HCT116 (cell line): ENCODE data around the gene LDLRAD4.

Experiments
- ELF1 ChIP-seq: IDR thresholded peaks from 2 replicates; pipeline ENCODE4 v1.6.1; 2012; ENCODE audit warnings: low read depth, borderline replicate concordance
- EZH2phosphoT487 ChIP-seq: fragments of 200-600 bp; IDR thresholded peaks from 2 replicates; pipeline ENCODE4 v1.6.1; 2018; ENCODE audit warnings: antibody characterized with exemption, borderline replicate concordance
- JUND ChIP-seq: IDR thresholded peaks from 2 replicates; pipeline ENCODE4 v1.6.1; 2012
- POLR2A ChIP-seq: IDR thresholded peaks from 2 replicates; pipeline ENCODE4 v1.7.0; 2011; ENCODE audit warnings: borderline replicate concordance; ENCODE audit not compliant: insufficient read depth, insufficient read length; ENCODE audit errors: extremely low read depth
- TF ChIP-seq, protein P1 (sequence below), 3 experiments: fragments of 200-600 bp in 1 of 3; sonication (generic) in 1 of 3; IDR thresholded peaks in 2 of 3; conservative IDR thresholded peaks in 1 of 3; 2 replicates each; pipeline ENCODE4 v1.5.1; 2012 to 2017; ENCODE audit warnings: low read depth in 2 of 3, low read length in 2 of 3, antibody characterized with exemption in 1 of 3, borderline replicate concordance in 1 of 3, control low read depth in 1 of 3, mild to moderate bottlenecking in 1 of 3, mixed read lengths in 1 of 3, mixed run types in 1 of 3, moderate library complexity in 1 of 3; ENCODE audit not compliant: insufficient read depth in 1 of 3

DNA sequence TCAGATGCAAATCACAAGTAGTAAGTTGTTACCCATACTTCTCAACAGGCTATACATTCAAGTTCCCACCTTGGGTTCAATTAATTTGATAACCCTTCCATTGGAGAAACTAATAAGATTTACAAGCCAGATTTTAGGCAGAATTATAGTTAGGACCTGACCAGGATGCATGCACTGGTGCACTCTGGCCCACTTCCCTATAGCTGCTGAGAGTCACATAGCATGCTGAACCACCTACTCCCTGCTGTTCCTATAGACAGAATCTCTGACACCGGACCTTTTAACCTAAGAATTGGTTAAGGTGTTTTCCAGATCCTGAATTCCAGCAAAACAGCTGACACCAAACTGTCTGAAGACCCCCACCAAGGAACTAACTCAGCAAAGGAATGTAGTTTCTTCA, 481.6 kb downstream of the LDLRAD4 start:
- TF ChIP-seq EZH2phosphoT487 = no peak
- no peak for TF ChIP-seq JUND
- TF ChIP-seq, protein P1, sequence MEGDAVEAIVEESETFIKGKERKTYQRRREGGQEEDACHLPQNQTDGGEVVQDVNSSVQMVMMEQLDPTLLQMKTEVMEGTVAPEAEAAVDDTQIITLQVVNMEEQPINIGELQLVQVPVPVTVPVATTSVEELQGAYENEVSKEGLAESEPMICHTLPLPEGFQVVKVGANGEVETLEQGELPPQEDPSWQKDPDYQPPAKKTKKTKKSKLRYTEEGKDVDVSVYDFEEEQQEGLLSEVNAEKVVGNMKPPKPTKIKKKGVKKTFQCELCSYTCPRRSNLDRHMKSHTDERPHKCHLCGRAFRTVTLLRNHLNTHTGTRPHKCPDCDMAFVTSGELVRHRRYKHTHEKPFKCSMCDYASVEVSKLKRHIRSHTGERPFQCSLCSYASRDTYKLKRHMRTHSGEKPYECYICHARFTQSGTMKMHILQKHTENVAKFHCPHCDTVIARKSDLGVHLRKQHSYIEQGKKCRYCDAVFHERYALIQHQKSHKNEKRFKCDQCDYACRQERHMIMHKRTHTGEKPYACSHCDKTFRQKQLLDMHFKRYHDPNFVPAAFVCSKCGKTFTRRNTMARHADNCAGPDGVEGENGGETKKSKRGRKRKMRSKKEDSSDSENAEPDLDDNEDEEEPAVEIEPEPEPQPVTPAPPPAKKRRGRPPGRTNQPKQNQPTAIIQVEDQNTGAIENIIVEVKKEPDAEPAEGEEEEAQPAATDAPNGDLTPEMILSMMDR (IDR thresholded peaks at IDR 0.05 in 2 of 3, conservative IDR thresholded peaks at IDR 0.05 in 1 of 3; ENCODE audit: borderline replicate concordance in 1 of 3, insufficient read depth in 1 of 3, low read depth in 2 of 3, low read length in 2 of 3) = no peak
- TF ChIP-seq ELF1 = no peak
- TF ChIP-seq POLR2A = no peak
